Measurements from ENCODE around the gene SMPD4. TPM values are rescaled to one million over a fixed set of nuclear protein-coding genes. Genes with fewer than 3 reads are reported as not detected.
"Not testable (repeated sequence)": the region's sequence is repeated elsewhere in the genome, so short reads cannot be mapped to it uniquely, and the experiment has no call there.

The SMPD4 gene
- total and polyA plus RNA-seq, 2 donors (not counting 3 experiments of a cell fraction or from before 2014, with no cell fraction given) = 85.3 to 88.1 TPM

- H4K20me1 ChIP-seq (replicated peaks; ENCODE audit: control insufficient read depth, extremely low read depth, insufficient read depth, low read length); H3K79me2 ChIP-seq (ENCODE audit: control insufficient read depth, insufficient read depth, low read length); H2AFZ ChIP-seq (ENCODE audit: low read depth, low read length); H3K4me2 ChIP-seq (ENCODE audit: insufficient read depth, low read length); H3K9me3 ChIP-seq (replicated peaks; ENCODE audit: control insufficient read depth, insufficient read depth, low read length); H3K9me1 ChIP-seq (replicated peaks; ENCODE audit: control insufficient read depth, extremely low read depth, insufficient read depth, low read length); BruUV-seq (replicated peaks); intact Hi-C loops (cut with micrococcal nuclease); H3K4me1 ChIP-seq (ENCODE audit: control insufficient read depth, extremely low read depth, insufficient read depth, low read length); H3K4me3 ChIP-seq (replicated peaks in 1 of 3; ENCODE audit: insufficient read depth in 1 of 3, low read depth in 1 of 3, low read length in 3 of 3); POLR2A ChIA-PET; H3K9ac ChIP-seq (replicated peaks; ENCODE audit: extremely low read depth, insufficient read depth, low read length); H3K27me3 ChIP-seq (ENCODE audit: control insufficient read depth in 2 of 2, insufficient read depth in 2 of 2, low read length in 2 of 2); H3K27ac ChIP-seq (ENCODE audit: insufficient read depth, low read depth, low read length); dilution Hi-C loops (cut with MboI; ENCODE audit: extremely low pct_ligation_motif_present, low sequenced_read_pairs): not testable (repeated sequence)
- DNase-seq (ENCODE audit: low read depth, low spot score) = peak; percentile 3
- H3K36me3 ChIP-seq (ENCODE audit: control insufficient read depth in 2 of 2, extremely low read depth in 1 of 2, insufficient read depth in 2 of 2, low read length in 2 of 2) = peaks cover 11 to 26% of the 10 kb centered on the region in 2 experiments
- peak; percentile 13 for TF ChIP-seq FOS (IDR thresholded peaks at IDR 0.05; ENCODE audit: borderline replicate concordance, insufficient read depth, low read length)
- peak; percentile 91 for FAIRE-seq
- CTCF ChIA-PET = interaction anchor here (1.1 kb wide), 1 partner anchor 12 kb away, joined by 3 read pairs; the partner anchor contains the start of gene SMPD4
Measured at GRCh38 chr2:130169163-130169562, 12.2 kb downstream of the SMPD4 start.

- FAIRE-seq; H3K4me3 ChIP-seq (replicated peaks in 1 of 3; ENCODE audit: insufficient read depth in 1 of 3, low read depth in 1 of 3, low read length in 3 of 3); dilution Hi-C loops (cut with MboI; ENCODE audit: extremely low pct_ligation_motif_present, low sequenced_read_pairs); H3K27ac ChIP-seq (ENCODE audit: insufficient read depth, low read depth, low read length); intact Hi-C loops (cut with micrococcal nuclease); POLR2A ChIA-PET; H3K27me3 ChIP-seq (ENCODE audit: control insufficient read depth in 2 of 2, insufficient read depth in 2 of 2, low read length in 2 of 2); H3K4me2 ChIP-seq (ENCODE audit: insufficient read depth, low read length); H2AFZ ChIP-seq (ENCODE audit: low read depth, low read length); H4K20me1 ChIP-seq (replicated peaks; ENCODE audit: control insufficient read depth, extremely low read depth, insufficient read depth, low read length); DNase-seq (ENCODE audit: low read depth, low spot score); H3K9me3 ChIP-seq (replicated peaks; ENCODE audit: control insufficient read depth, insufficient read depth, low read length); H3K4me1 ChIP-seq (ENCODE audit: control insufficient read depth, extremely low read depth, insufficient read depth, low read length); CTCF ChIA-PET; BruUV-seq (replicated peaks); H3K9me1 ChIP-seq (replicated peaks; ENCODE audit: control insufficient read depth, extremely low read depth, insufficient read depth, low read length); H3K9ac ChIP-seq (replicated peaks; ENCODE audit: extremely low read depth, insufficient read depth, low read length); H3K79me2 ChIP-seq (ENCODE audit: control insufficient read depth, insufficient read depth, low read length): not testable (repeated sequence)
- peaks cover 6 to 29% of the 10 kb centered on the region in 2 experiments for H3K36me3 ChIP-seq (ENCODE audit: control insufficient read depth in 2 of 2, extremely low read depth in 1 of 2, insufficient read depth in 2 of 2, low read length in 2 of 2)
Measured at GRCh38 chr2:130166611-130167010, 14.8 kb downstream of the SMPD4 start.
